Suppressor macrophage treated with lipopolysaccharide for 4 hours (primary cell): ENCODE results near the gene FAM177A1.
A peak's percentile ranks its signal among the peaks of the same experiment; 100 is the strongest.
"Not testable (repeated sequence)": the region's sequence is repeated elsewhere in the genome, so short reads cannot be mapped to it uniquely, and the experiment has no call there.

Source experiments
- DNase-seq: peaks from one replicate; pipeline ENCODE4 v3.0.0-alpha.2; 2020

FAM177A1 gene

DNA sequence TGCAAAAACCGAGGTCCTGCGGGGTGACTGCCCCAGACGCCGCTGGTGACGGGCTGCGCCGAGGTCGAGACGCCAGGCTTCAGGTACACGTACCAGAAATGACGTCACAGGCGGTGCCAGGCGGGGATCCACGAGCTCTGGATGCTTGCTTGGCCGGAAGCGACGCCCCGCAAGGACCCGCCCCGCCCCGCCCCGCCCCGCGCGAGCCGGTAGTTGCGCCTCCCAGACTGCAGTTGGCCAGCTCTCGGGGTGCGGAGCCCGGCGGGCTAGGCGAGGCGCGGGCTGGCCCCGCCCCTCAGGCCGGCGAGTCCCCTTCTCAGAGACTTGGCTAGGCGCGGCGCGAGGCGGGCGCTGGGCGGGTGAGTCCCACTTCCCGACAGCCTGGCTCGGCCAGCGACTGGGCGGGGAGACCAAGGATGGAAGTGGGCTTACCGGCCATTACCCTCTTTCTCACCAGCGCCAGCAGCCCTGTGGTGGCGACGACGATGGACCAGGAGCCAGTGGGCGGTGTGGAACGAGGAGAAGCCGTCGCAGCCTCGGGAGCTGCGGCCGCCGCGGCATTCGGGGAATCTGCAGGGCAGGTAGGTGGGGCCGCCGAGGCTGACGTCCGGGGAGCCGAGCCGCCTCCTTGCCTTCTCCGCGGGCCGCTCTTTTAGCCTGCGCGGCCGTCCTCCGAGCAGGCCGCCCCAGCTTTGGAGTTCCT lies at the start of gene FAM177A1:
FAM177A1 (plus strand) TSS at position 225 of the 703 bp plus-strand sequence; CDS start at position 417, 192 bp downstream.
- DNase-seq, result peak; percentile 98

- DNase-seq, result no peak
Observed at GRCh38 chr14:34997762-34998161, 48.3 kb upstream of the FAM177A1 start.

GRCh38 chr14:34999500-34999899 lies 46.6 kb upstream of the FAM177A1 start:
- no peak for DNase-seq

GRCh38 chr14:35001621-35002020 lies 44.5 kb upstream of the FAM177A1 start:
- DNase-seq, result no peak

DNA sequence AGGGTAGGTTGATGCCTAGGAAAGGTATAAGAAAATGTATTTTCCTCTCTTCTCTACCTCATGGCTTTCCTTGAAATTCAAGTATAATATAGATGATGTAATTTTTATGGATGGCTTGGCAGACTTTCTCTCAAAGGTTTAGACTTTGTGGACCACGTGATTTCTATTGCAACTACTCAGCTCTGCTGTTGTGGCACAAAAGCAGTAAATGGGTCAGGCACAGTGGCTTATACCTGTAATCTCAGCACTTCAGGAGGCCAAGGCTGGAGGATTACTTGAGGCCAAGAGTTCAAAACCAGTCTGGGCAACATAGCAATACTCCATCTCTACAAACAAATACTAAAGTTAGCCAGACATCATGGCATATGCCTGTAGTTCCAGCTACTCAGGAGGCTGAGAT lies 41.2 kb upstream of the FAM177A1 start:
- no peak for DNase-seq

DNA sequence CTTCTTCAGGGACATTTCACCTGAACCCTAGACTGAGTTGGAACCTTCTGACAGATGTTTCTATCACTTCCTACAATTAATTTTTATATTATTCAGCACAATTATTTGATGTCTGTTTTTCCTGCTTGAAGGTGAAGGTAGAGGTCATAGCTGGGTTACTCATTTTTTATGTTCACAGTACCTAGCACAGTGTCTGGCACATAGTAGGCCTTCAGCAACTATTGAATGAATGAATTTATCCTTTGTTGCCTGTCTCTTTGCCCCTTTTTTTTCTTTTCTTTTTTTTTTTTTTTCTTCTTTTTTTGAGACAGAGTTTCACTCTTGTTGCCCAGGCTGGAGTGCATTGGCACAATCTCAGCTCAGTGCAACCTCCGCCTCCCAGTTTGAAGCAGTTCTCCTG lies 29.5 kb upstream of the FAM177A1 start:
- no peak for DNase-seq

DNA sequence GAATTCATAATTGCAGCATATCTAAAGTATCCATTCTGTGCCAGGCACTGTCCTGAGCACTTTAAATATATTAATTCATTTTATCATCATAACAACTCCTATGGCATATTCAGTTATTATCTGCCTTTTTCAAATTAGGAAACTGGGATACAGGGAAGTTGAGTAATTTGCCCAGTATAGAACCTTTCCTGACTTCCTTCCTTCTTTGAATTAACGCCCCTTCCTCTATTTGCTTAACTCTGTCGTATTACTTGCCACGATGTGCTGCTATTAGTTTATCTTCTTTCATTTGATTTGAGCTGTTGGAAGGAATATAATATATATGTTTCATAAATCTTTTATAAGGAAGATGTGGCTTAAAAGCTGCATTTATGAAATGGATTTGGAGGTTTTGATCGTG lies 25.4 kb upstream of the FAM177A1 start:
- DNase-seq, result no peak

DNA sequence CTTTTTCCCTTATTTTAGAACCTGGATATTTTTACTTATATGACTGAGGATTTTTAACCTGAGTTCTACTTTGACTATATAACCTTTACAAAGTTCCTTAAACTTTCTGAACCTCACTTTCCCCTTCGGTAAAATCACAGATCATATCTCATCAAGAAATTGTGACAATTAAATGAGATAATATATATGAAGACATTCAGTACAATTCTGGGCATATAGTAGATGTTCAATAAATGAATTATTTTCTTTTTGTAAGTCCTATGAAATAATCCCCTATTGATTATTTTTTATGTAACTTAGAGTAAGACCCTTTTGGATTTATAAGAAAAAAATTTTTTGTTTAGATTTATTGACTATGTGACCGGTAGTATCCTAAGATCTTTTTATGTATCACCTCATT lies 17.6 kb upstream of the FAM177A1 start:
- DNase-seq, result no peak

- DNase-seq, result no peak
Observed at GRCh38 chr14:35032562-35032961, 13.5 kb upstream of the FAM177A1 start.

GRCh38 chr14:35034440-35034833 lies 11.6 kb upstream of the FAM177A1 start:
- DNase-seq, result no peak

DNA sequence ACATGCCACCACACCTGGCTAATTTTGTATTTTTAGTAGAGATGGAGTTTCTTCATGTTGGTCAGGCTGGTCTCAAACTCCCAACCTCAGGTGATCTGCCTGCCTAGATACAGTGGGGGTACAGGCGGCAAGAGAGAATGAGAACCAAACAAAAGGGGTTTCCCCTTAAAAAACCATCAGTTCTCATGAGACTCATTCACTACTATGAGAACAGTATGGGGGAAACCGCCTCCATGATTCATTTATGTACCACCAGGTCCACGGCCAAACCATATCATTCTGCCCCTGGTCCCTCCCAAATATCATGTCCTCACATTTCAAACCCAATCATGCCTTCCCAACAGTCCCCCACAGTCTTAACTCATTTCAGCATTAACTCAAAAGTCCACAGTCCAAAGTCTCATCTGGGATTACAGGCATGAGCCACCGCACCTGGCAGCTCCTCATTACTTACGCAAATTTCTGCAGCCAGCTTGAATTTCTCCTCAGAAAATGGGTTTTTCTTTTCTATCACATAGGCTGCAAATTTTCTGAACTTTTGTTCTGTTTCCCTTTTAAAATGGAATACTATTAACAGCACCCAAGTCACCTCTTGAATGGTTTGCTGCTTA lies 11.0 kb upstream of the FAM177A1 start:
- not testable (repeated sequence) for DNase-seq

- DNase-seq, result not testable (repeated sequence)
Observed at GRCh38 chr14:35038312-35038711, 7.8 kb upstream of the FAM177A1 start.

GRCh38 chr14:35042632-35043031 lies 3.4 kb upstream of the FAM177A1 start:
- no peak for DNase-seq

- no peak for DNase-seq
Observed at GRCh38 chr14:35043046-35043445, 3.0 kb upstream of the FAM177A1 start.

DNA sequence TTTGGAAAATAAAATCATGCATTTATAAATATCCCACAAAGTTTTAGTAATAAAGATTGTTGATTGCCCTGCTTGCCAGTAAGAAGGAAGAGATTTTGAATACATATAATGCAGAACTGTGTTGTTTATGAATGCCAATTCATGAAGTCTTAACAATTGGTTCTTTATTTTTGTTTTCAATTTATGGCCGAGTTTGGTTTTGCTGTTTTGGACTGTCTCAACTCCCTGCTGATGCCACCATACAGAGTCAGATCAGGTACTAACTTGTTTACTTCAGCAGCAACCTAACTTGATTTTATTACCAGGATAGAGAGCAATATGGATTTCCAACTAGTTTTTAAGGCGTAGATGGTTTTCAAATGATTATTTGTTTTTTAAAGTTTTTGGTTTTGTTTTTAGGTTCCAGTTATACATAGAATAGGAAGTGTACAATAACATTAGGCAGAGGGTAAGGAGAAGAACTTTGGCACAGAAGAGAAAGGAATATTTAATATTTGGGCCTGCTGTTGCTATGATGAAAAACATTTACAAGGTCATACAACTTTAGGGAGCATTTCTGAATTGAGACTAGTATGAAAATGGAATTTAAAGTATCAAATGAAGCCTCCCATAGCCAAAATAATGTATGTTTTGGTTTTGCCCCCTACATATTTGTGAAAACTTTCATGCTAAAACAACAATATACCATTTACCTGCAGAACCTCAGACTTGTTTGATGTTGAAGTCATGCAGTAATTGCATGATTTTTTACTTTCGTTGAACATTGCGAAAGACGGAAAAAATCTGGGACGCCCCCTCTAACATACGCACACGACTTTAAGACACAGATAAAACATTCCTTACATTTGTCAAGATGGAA lies 904 bp upstream of the FAM177A1 start:
- DNase-seq, result peak; percentile 57

DNA sequence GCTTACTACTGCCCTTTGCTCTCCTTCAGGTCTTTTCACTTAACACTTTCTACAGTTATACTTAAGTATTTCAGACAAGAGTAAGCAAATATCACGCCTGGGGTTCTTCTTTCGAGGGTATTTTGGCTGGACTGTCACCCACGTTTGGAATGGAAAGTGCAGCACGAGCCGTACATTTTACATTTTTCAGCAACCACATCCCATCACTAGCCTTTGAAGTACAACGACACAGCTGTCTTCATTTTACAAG lies 349 bp upstream of the FAM177A1 start:
- no peak for DNase-seq

- peak; percentile 21 for DNase-seq
Observed at GRCh38 chr14:35046751-35047536, 872 bp downstream of the FAM177A1 start.

DNA sequence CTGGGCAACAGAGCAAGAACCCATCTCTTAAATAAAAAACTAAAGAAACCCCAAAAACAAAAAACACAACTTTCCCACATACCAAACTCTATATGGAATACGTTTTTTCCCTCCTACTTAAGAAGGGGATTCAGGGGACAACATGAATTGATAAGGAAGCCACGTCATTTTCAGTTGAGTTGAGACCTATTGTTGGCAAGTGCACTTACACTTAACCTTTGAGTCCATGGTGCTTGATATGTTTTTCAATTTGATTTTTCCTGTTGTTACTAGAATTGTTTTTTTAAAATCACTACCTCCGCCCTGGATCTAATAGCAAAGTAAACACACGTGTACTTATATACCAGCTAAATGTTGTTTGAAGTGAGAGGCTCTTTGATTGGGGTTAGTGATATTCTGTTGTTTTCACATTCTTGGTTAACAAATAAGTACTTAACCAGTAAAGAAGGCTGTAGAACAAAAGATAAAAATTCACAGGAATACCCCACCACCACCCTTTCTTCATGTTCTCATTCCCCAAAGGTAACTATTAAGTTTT lies 2.0 kb downstream of the FAM177A1 start:
- DNase-seq, result no peak

DNA sequence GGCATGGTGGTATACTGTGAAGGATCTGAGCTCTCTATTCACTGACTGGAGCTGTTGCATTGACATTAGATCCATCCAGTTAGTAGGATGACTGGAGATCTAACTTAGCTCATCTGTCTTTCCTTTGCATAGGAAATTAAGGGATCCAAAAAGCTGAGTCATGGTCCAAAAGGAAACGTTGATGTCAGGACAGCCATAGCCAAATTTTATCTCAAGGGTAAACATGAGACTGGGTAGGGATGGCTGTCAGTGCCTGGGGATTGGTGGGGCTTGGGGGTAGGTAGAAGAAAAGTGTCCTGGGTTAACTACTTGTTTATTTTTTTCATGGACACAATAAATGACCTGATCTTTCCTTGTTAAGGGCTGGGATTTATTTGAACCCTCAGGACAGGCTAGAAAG lies 4.6 kb downstream of the FAM177A1 start:
- DNase-seq, result peak; percentile 16

DNA sequence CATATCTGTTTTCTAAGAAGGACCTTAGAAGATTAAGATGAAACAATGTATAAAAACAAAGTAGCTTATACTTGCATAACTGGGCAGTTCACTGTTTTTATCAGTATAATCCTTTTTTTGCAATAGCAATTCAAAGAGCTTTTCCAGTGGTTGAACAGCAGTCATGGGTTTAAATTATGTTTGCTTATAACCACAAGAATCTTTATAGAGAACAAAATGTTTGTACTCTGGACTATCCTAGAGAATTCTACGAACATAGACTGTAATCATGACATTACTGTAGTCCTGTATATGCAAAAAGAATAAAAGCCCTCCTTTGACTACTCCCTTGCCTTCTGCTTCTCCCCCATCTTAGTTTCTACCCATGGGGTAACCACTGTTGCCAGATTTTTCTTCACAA lies 5.7 kb downstream of the FAM177A1 start:
- no peak for DNase-seq

- DNase-seq, result no peak
Observed at GRCh38 chr14:35052637-35053036, 6.6 kb downstream of the FAM177A1 start.

GRCh38 chr14:35061113-35061791 lies 15.2 kb downstream of the FAM177A1 start:
- not testable (repeated sequence) for DNase-seq
